ENCODE results near the gene SEMA4D. TPM values are rescaled to one million over a fixed set of nuclear protein-coding genes. Genes with fewer than 3 reads are reported as not detected.

SEMA4D gene, protein sequence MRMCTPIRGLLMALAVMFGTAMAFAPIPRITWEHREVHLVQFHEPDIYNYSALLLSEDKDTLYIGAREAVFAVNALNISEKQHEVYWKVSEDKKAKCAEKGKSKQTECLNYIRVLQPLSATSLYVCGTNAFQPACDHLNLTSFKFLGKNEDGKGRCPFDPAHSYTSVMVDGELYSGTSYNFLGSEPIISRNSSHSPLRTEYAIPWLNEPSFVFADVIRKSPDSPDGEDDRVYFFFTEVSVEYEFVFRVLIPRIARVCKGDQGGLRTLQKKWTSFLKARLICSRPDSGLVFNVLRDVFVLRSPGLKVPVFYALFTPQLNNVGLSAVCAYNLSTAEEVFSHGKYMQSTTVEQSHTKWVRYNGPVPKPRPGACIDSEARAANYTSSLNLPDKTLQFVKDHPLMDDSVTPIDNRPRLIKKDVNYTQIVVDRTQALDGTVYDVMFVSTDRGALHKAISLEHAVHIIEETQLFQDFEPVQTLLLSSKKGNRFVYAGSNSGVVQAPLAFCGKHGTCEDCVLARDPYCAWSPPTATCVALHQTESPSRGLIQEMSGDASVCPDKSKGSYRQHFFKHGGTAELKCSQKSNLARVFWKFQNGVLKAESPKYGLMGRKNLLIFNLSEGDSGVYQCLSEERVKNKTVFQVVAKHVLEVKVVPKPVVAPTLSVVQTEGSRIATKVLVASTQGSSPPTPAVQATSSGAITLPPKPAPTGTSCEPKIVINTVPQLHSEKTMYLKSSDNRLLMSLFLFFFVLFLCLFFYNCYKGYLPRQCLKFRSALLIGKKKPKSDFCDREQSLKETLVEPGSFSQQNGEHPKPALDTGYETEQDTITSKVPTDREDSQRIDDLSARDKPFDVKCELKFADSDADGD
- 0.43 and 1.6 TPM in 2 replicates for total RNA-seq

DNA sequence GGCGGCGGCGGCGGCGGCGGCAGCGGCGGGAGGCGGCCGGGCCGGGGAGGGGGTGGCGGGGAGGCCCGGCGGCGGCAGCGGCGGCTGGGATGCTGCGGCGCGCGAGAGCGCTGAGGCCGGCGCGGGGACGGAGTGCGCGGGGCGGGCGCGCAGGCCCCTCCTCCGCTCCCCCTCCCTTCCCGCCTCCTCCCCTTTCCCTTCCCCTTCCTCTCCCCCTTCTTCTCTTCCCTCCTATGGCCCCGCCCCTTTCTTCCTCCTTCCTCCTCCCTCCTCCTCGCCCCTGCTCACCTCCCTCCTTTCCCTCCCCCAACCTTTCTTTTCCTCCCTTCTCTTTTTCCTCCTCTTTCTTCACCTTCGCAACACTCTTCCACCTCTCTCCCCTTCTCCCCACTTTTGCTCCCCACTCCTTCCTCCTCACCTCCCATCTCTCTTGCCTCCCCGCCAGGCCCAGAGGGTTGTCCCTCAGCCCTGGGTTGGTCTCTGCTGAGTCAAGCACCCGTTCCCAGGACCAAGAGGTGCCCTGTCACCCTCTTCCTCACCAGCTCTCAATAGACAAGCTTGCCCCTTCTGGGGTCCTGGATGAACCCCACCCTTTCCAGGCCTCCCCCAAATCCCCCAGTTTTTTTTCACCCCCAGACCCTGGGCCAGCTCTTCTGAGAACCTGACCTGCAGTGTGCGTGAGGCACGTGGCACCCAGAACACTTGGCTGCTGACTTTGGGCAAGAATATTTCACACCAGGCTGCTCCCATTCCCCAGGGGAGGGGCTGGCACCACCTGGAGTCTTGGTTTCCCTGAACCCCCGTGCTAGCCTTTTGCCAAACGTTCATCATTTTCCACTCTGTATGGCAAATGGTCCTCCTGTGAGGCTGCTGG is at the start of gene SEMA4D:
SEMA4D (minus strand) TSS at position 136 of the 874 bp plus-strand sequence. CDS start 92,657 bp downstream, outside the sequence.
- DNase-seq (ENCODE audit: low read depth): peak; percentile 49
- peak within 1 kb of the TSS; percentile 63 for H3K4me3 ChIP-seq (ENCODE audit: low read depth, low read length)
- TF ChIP-seq, protein P1, sequence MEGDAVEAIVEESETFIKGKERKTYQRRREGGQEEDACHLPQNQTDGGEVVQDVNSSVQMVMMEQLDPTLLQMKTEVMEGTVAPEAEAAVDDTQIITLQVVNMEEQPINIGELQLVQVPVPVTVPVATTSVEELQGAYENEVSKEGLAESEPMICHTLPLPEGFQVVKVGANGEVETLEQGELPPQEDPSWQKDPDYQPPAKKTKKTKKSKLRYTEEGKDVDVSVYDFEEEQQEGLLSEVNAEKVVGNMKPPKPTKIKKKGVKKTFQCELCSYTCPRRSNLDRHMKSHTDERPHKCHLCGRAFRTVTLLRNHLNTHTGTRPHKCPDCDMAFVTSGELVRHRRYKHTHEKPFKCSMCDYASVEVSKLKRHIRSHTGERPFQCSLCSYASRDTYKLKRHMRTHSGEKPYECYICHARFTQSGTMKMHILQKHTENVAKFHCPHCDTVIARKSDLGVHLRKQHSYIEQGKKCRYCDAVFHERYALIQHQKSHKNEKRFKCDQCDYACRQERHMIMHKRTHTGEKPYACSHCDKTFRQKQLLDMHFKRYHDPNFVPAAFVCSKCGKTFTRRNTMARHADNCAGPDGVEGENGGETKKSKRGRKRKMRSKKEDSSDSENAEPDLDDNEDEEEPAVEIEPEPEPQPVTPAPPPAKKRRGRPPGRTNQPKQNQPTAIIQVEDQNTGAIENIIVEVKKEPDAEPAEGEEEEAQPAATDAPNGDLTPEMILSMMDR (IDR thresholded peaks at IDR 0.05; ENCODE audit: insufficient read depth, low read depth, low read length): no peak

DNA sequence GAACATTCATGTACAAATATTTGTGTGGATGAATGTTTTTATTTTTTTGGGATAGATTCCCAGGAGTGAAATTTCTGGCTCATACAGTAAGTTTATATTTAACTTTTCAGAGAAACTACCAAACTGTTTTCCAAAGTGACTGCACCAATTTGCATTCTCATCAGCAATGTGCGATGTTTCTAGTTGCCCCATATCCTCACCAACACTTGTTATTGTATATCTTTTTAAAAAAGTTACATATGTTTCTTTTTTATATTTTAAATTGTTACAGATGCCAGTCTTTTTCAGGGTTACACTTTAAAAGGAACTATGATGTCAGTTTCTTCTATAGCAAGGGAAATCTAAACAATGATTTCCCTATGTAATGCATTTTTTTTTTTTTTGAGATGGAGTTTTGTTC is 49.1 kb upstream of the SEMA4D start:
- TF ChIP-seq, protein P1 (IDR thresholded peaks at IDR 0.05; ENCODE audit: insufficient read depth, low read depth, low read length): no peak
- no peak overlapping the region for H3K4me3 ChIP-seq (ENCODE audit: low read depth, low read length)
- no peak for DNase-seq (ENCODE audit: low read depth)

DNA sequence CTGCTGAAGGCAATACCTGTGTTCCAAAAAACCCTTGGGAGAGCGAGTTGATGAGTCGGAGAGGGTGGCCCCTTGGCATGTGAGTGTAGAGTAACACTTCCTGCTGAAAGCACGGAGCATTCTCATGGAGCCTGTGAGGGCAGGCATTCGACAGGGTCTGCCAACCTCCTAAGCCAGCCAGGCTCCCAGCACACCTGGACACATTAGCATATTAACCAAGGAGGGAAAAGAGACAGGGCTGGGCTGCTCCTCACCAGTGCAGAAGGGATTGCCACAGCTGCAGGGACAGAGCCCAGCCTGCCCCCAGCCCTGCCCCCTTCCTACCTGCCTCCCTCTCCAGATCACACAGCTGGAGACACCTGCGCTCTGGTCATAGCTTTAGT is 46.4 kb upstream of the SEMA4D start:
- DNase-seq (ENCODE audit: low read depth): no peak
- no peak overlapping the region for H3K4me3 ChIP-seq (ENCODE audit: low read depth, low read length)
- TF ChIP-seq, protein P1 (IDR thresholded peaks at IDR 0.05; ENCODE audit: insufficient read depth, low read depth, low read length): no peak

DNA sequence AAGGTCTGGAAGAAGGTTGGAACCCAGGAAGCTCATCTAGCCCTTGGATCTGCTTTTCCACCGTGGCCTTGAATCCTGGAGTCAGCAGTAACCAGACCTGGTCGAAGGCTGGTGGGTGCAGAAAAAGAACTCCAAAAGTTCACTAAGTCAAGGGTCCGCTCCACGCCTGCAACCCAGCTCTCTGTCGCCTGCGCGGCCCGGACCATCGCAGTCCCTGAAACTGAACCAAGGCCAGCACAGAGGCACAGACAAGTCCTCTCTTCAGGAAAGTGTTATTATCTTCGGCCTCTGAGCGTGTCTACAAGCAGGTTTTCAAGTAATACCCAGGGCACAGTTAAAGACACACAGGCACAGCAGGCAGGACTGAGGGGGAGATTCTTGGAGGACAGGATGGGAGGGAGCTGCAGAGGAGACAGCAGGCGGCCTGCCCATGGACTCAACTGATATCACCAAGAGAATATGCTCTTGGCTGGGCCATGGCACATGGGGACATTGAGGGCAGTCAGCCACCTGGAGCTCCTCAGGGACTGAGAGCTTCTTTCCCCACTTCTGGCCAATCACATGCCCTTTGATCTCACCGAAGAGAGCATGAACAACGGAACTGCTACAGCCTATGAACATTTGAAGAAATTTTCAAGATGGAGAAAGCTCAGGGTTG is 45.8 kb upstream of the SEMA4D start:
- DNase-seq (ENCODE audit: low read depth): no peak
- H3K4me3 ChIP-seq (ENCODE audit: low read depth, low read length): no peak overlapping the region
- TF ChIP-seq, protein P1 (IDR thresholded peaks at IDR 0.05; ENCODE audit: insufficient read depth, low read depth, low read length): no peak

DNA sequence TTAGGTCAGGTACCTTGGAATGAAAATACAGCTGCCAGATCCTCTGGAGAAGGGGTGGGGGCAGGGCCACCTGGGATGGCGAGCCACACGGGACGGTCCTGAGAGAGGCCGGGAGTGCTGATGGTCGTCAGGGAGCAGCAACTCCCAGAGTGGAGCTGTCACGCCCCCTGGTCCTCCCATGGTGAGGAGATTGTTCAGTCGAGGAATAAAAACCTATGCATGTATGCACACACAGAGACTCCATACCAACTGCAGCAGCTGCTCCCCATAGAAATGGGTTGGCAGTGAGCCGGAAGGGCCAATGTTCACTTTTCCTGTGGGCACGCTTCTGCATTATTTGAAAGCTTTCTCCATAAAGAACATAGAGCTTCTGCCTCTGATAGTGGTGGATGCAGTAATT is 45.2 kb upstream of the SEMA4D start:
- H3K4me3 ChIP-seq (ENCODE audit: low read depth, low read length): no peak overlapping the region
- no peak for DNase-seq (ENCODE audit: low read depth)
- TF ChIP-seq, protein P1 (IDR thresholded peaks at IDR 0.05; ENCODE audit: insufficient read depth, low read depth, low read length): no peak

Measured in fibroblast of villous mesenchyme (primary cell).